Right hindlimb (tissue), 1 donor: ENCODE measurements around the gene OR2M7.
"Not testable (repeated sequence)": the region's sequence is repeated elsewhere in the genome, so short reads cannot be mapped to it uniquely, and the experiment has no call there.

Source experiments
- DNase-seq: peaks from one replicate; pipeline ENCODE4 v3.0.0-alpha.2; 2018

OR2M7 gene

GRCh38 chr1:248324468-248324867, at the start of gene OR2M7:
TSS of gene OR2M7 (minus strand) at chr1:248324568. CDS start at chr1:248324568, 0 bp downstream.
- no peak for DNase-seq

DNA sequence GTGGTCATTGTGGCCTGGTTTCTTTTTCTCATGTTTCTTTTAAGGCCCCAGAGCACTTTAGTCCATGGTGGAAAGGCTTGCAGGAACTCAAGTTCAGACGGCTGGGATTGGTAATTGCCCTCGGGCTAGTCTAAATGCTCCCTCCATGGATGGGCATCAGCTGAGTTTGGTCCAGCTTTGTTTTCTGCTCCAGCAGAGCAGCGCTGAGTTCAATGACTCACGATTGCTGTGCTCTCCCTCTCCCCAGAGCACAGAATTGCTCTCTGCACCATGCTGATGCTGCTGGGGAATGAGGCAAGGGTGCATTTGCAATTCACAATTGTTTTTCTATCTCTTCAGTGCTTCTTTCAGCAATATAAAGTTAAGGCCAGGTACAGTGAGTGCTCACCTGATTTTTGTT, 49.4 kb upstream of the OR2M7 start:
- DNase-seq = no peak

DNA sequence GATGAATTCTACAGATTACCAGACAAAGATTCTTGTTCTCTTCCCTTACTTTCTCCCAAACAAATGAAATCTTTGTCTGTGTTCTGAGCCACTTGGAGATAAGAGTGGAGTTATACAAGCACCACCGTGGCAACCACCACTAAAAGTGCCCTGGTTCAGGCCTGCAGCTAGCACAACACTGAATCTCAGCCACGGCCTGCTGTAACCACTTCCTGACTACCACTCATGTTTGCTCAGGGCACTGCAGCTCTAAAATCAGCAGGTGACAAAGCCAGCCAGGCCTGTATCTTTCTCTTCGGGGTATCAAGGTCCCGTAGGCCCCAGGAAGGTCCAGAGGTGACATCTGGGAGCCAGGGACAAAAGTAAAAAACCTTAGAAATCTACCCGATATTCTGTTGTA, 48.0 kb upstream of the OR2M7 start:
- no peak for DNase-seq

DNA sequence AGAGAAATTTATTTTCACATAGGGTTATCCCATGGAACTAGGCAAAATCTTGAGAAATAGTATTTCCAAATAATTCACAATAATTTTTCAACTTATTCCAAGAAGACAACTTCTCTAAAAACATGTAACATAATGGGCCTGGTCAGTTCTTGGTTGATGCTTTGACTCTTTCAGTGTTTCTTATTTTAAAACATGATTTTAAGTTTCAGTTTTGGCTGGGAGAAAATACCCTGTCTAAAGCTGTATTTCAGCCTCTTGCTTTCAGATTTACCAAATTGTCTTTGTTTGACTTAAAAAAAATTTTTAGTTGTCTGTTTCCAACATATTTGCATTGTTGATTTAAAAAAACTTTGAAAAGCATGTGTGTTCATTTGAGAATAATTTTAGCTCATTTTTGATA, 42.2 kb upstream of the OR2M7 start:
- DNase-seq = no peak

GRCh38 chr1:248361121-248361715, 36.9 kb upstream of the OR2M7 start, which contains the start of gene OR2T4:
TSS of gene OR2T4 (plus strand) at chr1:248361665. CDS start at chr1:248361665, 0 bp downstream.
- DNase-seq = no peak

DNA sequence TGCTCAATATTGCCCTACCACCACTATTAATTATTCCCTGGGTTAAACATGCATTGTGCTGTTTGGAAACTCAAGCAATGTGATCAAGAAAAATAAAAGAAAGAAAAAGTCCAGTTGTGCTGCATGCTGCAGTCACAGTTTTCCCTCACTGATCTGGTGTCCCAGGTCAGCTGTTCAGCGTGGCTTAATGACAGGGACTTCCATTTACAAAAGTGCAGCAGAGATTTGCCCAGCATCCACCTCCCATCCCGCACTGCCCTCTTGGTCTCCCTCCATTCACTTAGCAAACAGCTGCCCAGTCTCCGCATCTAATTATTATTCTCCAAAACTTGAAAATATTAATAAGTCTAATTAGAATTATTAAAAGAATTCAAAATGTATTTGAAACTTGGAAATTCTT, 35.0 kb upstream of the OR2M7 start:
- DNase-seq = no peak

DNA sequence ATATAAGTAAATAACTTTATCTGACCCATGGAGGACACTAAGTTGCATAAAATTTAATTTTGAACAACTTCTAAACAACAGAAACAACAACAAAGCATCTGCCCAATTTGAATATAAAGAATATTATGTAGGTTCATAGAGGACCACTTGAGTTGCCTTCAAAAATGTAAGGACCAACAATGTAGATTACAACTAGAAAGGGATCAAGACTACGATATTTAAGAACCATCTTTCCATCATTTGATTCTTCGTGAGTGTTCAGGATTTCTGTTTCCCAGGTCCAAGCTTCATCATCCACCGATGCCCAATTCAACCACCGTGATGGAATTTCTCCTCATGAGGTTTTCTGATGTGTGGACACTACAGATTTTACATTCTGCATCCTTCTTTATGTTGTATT, 24.1 kb upstream of the OR2M7 start, which contains the start of gene OR14C36:
Gene OR14C36, plus strand, starts transcription at position 301 of the 400 bp plus-strand sequence. Its CDS starts 0 bp downstream, at position 301.
- no peak for DNase-seq

- no peak for DNase-seq
Observed at GRCh38 chr1:248343451-248343850, 19.1 kb upstream of the OR2M7 start.

- DNase-seq = no peak
Observed at GRCh38 chr1:248316796-248317195, 7.6 kb downstream of the OR2M7 start.

GRCh38 chr1:248306740-248307139, 17.6 kb downstream of the OR2M7 start:
- not testable (repeated sequence) for DNase-seq

DNA sequence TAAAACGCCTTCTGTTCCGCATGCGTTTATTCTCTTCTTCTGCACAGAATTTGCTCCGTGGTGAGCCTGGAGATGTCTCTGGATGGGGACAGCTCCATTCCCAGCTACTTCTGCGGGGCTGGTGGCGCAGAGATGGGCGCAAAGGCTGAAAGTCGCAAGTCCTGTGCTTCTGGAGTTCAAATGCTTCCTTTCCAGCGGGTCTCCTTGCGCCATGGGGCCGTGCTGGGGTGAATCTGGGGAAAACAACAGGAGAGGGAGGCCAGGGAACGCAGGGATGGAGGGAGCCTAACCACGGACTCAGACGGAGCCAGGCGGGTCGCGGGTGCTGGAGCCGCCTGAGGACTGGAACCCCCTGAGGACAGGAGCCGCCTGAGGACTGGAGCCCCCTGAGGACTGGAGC, 18.3 kb downstream of the OR2M7 start:
- DNase-seq = no peak

- DNase-seq = not testable (repeated sequence)
Observed at GRCh38 chr1:248305672-248306071, 18.7 kb downstream of the OR2M7 start.

GRCh38 chr1:248303324-248303723, 21.0 kb downstream of the OR2M7 start, which contains the start of gene OR2T12:
TSS of gene OR2T12 (minus strand) at chr1:248303424. CDS start at chr1:248295578, 7,846 bp downstream.
- DNase-seq = no peak

- DNase-seq = no peak
Observed at GRCh38 chr1:248288391-248288790, 36.0 kb downstream of the OR2M7 start.

- no peak for DNase-seq
Observed at GRCh38 chr1:248277876-248278275, 46.5 kb downstream of the OR2M7 start, which contains the start of gene OR2T33. TSS of gene OR2T33 (minus strand) at chr1:248277976. CDS start at chr1:248273814, 4,162 bp downstream.
